HG03432 (cell line): ENCODE measurements around the gene HOXD12.

Source experiments
- ATAC-seq: cut with Tn5 transposase; IDR thresholded peaks from one replicate; pipeline ENCODE4 v1.9.1; 2021; ENCODE audit warnings: mild to moderate bottlenecking, moderate library complexity; ENCODE audit not compliant: unreplicated experiment

Gene HOXD12

GRCh38 chr2:176105078-176105729 is 5.6 kb downstream of the HOXD12 start:
- no peak for ATAC-seq

GRCh38 chr2:176105730-176106580 is 6.4 kb downstream of the HOXD12 start:
- no peak for ATAC-seq

- peak; percentile 43 for ATAC-seq
Measured at GRCh38 chr2:176106581-176107539, 7.3 kb downstream of the HOXD12 start, which contains the start of gene HOXD11. Gene HOXD11 (plus strand): TSS chr2:176107280. CDS start chr2:176107356, 76 bp downstream.

GRCh38 chr2:176107731-176108181 is 8.2 kb downstream of the HOXD12 start:
- ATAC-seq: no peak

GRCh38 chr2:176109192-176109901 is 9.8 kb downstream of the HOXD12 start:
- no peak for ATAC-seq

- ATAC-seq: no peak
Measured at GRCh38 chr2:176109946-176110345, 10.4 kb downstream of the HOXD12 start.

- ATAC-seq: no peak
Measured at GRCh38 chr2:176110415-176111308, 11.1 kb downstream of the HOXD12 start.

- peak; percentile 53 for ATAC-seq
Measured at GRCh38 chr2:176111309-176111663, 11.7 kb downstream of the HOXD12 start.

GRCh38 chr2:176111846-176112374 is 12.3 kb downstream of the HOXD12 start:
- ATAC-seq: no peak

GRCh38 chr2:176112375-176113302 is 13.0 kb downstream of the HOXD12 start:
- no peak for ATAC-seq

GRCh38 chr2:176114120-176114929 is 14.7 kb downstream of the HOXD12 start:
- ATAC-seq: no peak

- no peak for ATAC-seq
Measured at GRCh38 chr2:176114930-176115625, 15.5 kb downstream of the HOXD12 start.

- no peak for ATAC-seq
Measured at GRCh38 chr2:176115883-176116813, 16.6 kb downstream of the HOXD12 start, which contains the start of gene HOXD10. Gene HOXD10 (plus strand): TSS chr2:176116778. CDS start chr2:176116834, 56 bp downstream.

GRCh38 chr2:176117162-176117822 is 17.7 kb downstream of the HOXD12 start:
- no peak for ATAC-seq

- no peak for ATAC-seq
Measured at GRCh38 chr2:176117823-176118371, 18.3 kb downstream of the HOXD12 start.
